HuH-7 (cell line): ENCODE measurements around the gene EARS2.
"Not testable (repeated sequence)": the region's sequence is repeated elsewhere in the genome, so short reads cannot be mapped to it uniquely, and the experiment has no call there.

Experiments
- DNase-seq: peaks from one replicate; pipeline ENCODE4 v3.0.0; 2011; ENCODE audit warnings: low spot score

EARS2 gene

DNA sequence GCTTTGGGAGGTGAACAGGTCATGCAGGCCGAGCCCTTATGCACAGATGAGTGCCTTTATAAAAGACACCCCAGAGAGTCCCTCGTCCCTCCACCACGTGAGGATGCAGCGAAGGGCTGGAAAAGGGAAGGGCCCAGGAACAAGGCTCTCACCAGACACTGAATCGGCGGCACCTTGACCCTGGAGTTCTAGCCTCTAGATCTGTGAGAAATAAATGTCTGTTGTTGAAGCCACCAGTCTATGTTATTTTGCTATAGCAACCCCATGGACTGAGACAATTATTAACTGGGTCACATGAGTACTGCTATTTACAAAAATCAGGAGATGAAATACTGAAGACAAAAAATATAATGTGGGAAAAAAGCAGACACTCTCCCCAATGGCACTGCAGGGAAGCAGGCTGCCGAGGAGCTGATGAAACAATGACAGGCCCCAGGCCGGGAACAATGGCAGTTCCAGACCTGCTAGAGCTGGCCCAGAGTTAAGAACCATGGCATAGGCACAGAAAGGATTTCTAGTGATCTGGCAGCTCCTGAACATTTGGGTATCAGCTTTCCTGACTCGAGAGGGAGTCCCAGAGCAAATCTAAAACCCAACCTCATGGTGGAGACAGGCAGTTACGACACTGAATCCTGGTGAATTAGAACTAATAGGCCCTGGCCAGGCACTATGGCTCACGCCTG, 29.0 kb downstream of the EARS2 start:
- no peak for DNase-seq

DNA sequence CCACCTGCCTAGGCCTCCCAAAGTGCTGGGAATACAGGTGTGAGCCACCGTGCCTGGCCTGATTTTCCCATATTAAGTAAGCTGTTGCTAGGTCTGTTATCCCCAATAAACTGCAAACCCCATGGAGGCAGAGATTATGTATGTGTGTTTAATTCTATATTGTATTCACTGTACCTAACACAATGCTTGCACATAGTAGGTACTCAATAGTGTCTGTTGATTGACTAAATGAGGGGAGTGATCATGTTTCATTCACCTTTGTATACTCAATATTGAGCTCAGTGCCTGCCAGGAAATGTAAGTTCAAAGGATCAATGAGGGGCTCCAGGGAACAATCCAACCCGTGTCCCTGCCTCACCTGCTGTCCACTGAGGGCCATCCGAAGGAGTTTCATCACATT, 32.3 kb downstream of the EARS2 start:
- no peak for DNase-seq

DNA sequence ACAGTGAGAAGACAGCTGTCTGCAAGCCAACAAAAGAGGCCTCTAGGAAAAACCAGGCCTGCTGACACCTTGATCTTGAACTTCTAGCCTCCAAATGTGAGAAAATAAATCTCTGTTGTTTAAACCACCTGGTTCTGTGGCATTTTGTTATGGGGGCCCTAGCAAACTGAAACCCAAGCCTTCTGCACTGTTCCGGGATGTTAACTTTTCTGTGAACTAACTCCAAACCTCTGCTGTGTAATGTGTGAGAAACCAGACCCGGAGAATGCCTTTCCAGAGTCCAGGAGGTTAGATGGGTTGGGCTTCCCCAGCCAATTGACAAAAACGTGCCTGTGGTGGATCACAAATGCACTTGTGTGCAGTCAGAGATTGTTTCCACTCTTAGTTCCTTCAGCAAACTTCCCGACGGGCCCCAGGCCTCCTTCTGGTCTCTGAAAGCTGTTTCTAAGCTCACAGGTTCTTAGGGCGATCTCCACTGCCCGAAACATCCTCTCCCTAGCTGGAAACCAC, 33.2 kb downstream of the EARS2 start:
- no peak for DNase-seq

DNA sequence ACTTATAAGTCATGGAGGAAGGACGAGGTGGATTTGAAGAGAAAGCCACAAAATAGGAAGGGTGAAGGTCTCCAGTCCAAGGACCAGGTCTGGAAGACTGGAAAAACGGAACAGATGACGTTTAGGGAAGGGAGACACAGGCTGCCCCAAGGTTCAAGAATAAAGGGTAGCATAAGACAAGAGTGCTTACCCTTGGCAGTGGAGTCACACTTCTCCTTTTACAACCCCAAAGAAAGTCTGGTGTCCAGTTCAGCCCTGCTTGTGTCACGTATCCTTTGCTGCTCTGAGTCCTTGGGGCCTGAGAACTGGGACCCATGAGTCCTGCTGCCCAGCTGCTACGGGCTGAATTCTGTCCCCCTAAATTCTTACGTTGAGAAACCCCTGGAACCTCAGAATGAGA, 33.8 kb downstream of the EARS2 start:
- DNase-seq, result no peak

DNA sequence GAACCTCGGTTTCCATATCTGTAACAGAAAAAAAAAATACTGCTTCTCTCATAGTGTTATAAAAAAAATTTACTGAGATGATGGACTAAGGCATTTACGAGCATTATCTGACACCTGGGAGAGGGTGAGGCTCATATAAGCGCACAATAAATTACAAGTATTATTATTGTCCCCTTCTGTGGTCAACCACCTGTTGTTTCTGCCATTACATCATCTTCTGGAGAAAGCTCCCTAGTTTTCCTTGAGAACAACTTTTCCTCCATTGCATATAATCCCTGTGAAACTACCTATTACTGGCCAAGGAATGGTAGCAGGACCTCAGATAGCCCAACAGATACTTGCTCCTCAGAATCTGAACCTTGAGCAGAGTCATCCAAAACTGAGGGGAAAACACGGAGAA, 35.2 kb downstream of the EARS2 start:
- no peak for DNase-seq

DNA sequence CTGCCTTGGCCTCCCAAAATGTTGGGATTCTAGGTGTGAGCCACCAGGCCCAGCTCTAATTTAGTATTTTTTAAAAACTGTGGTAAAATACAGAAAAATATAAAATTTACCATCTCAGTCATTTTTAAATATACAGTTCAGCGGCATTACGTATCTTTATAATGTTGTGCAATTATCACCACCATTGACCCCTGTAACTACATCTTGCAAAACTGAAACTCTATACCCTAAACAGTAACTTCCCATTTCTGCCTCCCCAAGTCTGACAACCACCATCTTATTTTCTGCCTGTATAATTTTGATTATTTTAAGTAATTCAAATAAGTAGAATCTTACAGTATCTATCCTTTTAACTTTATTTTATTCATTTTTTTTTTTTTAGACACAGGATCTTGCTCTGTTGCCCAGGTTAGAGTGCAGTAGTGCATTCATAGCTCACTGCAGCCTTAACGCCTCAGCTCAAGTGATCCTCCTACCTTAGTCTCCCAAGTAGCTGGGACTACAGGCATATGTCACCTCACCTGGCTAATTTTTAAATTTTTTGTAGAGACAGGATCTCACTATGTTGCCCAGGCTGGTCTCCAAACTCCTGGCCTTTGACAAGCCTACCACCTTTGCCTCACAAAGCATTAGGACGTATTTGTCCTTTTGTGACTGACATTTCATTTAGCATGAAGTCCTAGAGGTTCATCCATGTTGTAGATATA, 36.0 kb downstream of the EARS2 start:
- no peak for DNase-seq

DNA sequence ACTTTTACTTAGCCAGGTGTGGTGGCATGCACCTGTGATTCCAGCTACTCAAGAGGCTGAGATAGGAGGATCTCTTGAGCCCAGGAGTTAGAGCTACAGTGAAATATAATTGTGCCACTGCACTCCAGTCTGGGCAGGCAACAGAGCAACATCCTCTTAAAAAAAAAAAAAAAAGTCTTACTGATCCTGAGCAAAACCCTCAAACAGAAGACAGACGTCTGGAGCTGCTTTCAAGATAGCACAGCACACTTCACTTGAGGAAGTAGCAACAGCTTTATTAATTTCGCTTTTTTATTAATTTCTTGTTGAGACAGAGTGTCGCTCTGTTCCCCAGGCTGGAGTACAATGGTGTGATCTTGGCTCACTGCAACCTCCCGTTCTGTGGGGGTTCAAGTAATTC, 36.6 kb downstream of the EARS2 start:
- DNase-seq, result no peak

DNA sequence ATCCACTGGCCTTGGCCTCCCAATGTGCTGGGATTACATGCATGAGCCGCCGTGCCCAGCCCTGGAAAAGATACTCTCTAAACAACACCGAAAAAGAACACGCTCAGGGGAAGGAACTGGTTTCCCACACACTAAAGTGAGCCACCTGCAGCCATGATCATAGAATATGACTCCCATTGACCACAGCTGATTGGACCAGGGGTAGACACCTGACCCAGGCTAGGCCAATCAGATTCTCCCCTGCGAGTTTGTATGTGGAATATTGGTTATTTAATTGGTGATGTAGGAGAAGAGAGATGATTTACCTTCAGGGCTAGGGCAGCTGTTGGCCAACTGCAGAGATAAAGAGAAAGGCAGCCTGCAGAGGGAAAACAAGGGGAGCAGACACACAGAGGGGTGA, 37.9 kb downstream of the EARS2 start:
- no peak for DNase-seq

DNA sequence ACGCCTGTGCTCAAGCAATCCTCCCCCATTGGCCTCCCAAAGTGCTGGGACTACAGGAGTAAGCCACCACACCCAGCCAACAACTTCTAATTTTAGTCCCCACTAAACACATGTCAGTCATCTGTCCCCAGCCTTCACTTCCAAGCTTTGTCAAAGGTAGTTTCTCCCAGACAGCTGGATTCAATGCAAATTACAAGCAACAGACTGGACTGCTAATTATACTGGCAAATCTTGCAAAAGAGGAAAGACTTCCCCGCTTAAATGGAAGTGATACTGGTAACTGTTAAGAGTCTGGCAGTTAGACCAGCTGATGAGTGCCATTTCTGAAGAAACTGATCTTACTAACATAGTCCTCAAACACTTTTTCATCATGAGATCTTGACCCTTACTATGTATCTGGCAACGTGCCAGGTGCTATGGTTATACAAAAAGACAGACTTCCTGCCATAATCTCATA, 38.7 kb downstream of the EARS2 start:
- no peak for DNase-seq

DNA sequence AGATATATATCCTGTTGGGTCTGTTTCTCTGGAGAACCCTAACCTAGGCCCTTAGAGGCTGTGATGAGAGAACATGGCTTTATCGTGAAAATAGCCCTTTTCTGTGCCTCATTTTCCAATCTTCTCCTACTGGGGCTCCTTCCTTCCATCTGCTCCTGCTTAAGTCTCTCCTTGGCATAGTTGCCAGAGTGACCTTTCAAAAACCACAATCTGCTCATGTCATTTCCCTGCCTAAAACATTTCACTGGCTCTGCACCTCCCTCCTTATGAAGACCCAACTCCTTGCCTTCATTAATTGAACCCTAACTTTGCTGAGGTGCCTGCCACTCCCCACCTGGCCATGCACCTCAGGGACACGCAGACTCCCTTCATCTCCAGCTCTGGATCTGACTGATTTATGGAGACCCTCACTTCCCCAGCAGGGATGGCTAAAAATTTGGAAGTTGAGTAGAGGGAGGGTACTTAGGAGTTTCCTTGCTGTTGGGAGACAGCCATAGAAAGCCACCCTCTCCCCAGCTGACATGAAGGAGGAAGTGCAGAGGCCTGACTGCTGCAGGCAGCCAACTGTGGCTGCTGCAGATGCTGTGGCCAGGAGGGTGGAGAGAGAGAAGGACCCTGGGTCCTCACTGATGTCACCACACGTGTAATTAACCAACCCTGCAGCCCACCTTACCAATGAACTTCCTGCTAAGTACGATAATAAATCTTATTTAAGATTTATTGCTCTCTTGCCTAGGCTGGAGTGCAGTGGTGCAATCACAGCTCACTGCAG, 40.6 kb downstream of the EARS2 start:
- no peak for DNase-seq

DNA sequence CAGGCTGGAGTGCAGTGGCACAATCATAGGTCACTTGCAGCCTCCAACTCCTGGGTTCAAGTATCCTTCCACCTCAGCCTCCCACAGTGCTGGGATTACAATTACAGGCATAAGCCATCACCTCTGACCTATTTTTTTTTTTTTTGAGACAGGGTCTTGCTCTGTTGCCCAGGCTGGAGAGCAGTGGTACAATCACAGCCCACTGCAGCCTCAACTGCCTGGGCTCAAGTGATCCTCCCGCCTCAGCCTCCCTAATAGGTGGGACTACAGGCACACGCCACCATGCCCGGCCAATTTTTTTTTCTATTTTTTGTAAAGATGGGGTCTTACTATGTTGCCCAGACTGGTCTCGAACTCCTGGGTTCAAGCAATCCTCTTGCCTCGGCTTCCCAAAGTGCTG, 41.3 kb downstream of the EARS2 start:
- no peak for DNase-seq

DNA sequence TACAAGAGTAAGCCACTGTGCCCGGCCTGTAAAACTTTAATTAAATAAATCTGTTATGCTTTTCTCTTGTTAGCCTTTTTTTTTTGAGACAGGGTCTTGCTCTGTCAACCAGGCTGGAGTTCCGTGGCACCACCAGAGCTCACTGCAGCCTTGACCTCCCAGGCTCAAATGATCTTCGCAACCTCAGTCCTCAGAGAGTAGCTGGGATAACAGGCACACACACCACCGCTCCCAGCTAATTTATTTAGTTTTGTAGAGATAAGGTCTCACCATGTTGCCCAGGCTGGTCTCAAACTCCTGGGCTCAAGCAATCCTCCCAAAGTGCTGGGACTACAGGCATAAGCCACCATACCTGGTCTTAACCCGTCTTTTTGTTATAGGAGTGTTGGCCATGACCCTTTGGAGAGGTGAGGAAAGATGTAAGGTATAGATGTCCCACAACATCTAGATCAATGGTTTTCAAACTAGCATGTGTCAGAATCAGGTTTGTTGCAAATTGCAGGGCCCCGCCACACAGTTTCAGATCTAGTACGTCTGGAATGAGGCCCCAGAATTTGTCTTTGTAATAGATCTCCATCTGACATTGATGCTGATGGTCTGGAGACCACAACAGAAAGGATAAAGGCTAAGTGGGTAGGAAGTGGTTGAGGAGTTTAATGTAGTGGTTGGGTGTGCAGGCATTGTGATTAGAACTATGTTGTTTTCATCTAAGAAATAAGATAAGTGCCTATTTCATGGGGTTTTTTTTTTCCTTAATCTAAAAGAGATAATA, 42.6 kb downstream of the EARS2 start:
- no peak for DNase-seq

DNA sequence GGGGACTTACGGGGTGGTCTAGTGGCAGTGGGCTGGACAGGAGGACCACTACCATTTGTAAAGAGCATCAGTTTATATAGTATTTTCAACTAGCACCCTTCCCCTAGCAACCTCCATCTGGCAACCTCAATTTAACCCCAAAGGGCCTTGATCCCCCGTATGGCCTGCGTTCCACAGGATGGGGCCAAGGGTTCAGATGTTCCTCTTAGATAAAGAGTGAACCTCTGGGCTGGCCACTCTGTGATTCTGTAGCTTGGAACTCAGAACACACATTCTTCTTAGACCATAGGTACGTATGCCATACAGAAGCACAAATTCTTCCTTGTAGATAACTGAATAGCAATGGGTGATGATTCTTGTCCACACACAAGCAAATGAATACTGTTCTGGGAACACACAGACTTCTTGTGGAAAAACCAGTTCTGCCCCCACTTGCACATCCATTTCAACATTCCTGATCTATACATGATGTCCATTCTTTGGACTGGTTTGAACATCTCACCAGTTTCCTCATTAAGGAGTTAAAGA, 44.9 kb downstream of the EARS2 start:
- DNase-seq, result no peak

DNA sequence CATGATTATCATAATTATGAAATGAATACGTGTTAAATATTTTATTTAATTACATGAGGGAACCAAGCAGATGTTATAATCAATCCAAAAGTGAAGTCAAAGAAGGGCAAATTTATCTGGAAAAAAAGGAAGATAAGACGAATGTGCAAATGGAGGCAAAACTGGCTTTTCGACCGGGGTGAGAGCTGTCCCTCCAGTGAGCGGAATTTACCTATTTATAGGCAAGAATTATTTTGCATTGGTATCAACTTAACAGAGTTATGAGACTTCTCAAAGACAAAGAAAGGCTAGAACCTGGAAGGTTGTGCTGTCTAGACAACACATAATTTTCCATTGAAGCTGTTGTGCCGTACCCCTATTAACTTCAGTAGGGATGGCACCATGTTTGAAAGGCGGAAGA, 45.4 kb downstream of the EARS2 start:
- no peak for DNase-seq

DNA sequence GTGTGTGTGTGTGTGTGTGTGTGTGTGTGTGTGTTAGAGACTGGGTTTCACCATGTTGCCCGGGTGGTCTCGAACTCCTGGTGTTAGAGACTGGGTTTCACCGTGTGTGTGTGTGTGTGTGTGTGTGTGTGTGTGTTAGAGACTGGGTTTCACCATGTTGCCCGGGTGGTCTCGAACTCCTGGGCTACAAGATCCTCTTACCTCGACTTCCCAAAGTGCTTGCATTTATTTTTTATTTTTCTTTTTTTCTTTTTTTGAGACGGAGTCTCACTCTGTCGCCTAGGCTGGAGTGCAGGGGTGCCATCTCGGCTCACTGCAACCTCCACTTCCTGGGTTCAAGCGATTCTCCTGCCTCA, 46.3 kb downstream of the EARS2 start:
- not testable (repeated sequence) for DNase-seq

DNA sequence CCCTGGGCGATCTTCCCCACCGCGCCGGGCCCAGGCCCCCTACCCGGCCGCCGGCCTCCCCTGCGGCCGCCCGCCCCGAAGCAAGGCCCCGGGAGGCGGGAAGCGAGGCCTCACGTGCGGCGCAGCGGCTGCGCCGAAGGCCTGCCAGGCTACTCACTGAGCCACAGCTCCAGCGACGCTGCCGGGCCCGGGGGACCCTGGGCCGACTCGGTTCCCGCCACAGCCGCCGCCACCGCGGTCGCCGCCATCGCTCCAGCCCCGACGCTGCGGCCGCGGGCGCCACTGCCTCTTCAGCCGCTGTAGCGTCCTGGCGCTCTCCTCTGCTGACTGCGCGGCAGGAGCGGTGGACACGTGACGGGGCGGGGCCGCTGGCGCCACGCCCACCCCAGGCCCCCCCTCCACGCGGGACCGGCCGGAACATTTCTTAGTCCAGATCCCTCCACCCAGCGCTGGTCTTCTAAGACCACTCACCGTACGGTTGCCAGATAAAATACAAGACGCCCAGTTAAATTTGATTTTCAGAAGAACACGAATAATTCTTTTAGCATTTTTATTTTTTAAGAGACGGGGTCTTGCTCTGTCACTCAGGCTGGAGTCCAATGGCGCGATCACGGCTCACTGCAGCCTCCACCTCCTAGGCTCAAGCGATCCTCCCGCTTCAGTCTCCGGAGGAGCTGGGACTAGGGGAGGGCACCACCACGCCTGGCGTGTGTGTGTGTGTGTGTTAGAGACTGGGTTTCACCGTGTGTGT, 46.8 kb downstream of the EARS2 start, which contains the start of gene GGA2:
GGA2 (minus strand) TSS at position 331 of the 751 bp plus-strand sequence; CDS start at position 248, 83 bp downstream.
- peak; percentile 80 for DNase-seq

DNA sequence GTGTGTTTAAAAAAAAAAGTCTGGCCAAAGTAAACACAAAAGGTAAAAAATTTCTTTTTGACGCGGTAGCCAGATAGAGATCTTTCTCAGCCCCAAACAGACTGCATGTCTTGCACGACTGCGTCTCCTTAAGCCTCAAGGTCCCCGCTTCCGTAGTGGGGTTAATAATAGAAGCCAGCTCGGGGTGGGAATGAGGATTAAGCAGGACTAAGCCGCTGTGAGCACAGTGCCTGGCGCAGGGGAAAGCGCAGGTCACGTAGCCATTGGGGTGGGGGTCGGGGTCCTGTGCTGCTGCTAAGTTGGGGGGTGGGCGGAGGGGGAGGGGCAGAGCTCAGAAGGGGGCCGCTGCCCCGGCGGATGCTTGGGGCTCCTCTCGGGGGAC, 47.4 kb downstream of the EARS2 start:
- DNase-seq, result no peak

DNA sequence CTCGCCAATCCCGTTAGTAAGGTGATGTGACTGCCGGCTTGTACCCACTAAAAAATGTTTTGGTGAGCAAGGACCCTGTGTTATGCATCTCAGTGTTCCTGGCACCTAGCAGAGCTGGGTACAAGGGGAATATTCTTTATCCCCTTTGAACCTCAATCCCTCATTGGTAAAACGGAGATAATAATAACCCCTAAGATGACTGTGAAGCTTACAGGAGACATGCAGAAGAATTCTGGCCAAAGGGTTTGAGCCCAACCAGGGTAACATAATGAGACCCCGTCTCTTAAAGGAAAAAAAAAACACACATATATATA, 47.8 kb downstream of the EARS2 start:
- no peak for DNase-seq

DNA sequence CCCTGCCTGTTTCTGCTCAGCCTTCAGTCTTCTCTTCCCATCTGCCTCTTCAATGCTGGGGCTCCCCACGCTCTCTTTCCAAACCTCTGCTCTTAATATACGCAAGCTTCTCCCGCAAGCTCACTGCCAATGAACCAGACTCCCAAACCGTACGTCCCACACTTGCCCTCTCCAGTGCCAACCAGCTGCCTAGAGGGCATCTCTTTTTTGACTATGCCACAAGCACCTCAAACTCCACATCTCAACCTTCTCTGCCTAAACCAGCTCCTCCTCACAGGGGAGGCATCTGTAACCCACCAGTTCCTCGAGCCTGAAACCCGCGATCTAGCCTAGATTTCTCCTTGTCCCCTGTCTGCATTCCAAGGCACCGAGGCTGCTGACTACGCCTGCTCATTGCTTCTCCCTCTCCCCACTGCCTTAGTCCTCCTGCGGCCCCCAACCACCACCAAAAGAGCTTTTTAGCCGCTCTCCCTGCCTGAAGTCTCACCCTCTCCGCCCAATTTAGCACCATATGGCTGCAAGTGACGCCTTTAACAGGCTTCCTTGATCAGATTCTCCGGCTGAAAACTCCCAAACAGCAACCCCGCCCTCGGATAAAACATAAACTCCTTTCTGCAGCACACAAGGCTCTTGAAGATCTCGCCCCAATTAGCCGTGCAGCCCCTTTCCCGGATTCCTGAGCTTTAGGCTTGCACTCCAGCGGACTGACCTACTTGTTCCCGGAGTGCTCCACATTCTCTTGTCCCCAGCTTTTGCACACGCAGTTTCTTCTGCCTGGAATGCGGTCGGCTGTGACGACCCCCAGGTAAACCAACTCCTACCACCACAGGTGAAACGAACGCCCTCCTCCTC, 48.3 kb downstream of the EARS2 start:
- no peak for DNase-seq

DNA sequence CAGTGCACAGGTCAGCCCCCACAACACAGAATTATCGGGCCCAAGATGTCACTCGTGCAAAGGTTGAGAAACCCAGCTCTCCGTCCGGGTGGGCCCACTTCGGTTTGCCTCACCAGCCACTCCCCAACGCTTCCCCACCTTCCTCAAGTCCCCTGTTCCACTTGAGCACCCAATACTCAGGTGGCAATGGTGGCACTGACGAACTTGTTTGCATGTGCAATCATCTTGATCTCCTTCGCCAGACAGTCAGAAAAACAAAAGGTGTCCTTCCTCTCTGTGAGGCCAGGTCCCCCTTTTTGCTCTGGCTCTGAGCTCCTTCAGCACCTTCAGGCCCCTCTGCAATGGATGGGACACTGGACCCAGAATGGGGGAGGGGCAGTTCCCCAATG, 50.5 kb downstream of the EARS2 start:
- no peak for DNase-seq
